ENCODE data around the gene C20orf144.

DNA sequence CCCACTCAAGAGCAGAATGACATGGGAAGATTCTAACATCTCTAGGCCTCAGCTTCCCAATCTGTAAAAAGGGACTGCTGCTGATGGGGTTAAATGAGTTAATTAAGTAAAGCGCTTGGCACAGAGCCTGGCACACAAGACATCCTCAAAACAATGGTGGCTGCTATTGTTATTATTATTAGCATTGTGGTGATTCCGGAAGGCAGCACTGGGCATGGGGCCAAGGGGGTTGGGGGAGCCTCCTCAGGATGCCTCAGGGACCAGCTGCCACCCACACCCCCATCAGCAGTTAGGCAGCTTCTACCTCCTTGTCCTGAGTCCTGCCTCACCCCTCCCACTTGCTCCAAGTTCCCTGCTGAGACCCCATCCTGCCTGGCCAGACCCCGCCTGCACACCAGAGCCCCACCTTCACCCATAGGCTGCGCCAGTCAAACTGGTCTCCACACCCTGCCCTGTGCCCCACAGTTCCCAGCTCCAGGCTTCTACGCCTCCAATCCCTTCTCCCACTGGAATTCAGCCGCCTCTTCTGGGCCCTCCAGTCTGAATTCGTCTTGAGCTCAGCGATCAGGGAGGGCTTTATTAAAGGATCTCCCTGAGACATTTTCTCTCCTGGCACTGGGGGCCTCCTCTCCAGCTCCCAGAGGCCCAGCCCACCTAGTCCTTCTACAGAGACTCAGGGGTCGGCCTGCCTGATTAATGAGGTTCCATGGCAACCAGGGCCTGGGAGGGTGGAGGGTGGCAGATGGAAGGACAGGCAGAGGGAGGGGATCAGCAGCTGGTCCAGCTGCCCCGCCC is 22.6 kb downstream of the C20orf144 start:
- TF ChIP-seq CTCF (conservative IDR thresholded peaks at IDR 0.05; ENCODE audit: low read depth, low read length) (no peak), EZH2 (IDR thresholded peaks at IDR 0.05; ENCODE audit: low read length, unreplicated experiment) (no peak), EZH2phosphoT487 (IDR thresholded peaks at IDR 0.05; ENCODE audit: borderline replicate concordance, low read length) (no peak)

All from PC-3 (cell line).